Gastroesophageal sphincter (tissue), 3 donors: ENCODE results near the gene SEC14L3.

Experiments
- CTCF ChIP-seq, 4 experiments: fragments of 200-600 bp in 2 of 4; fragments of 450-650 bp in 2 of 4; sonication (generic) in 1 of 4; IDR thresholded peaks; one replicate each; pipeline ENCODE4 v1.5.1; 2017 to 2019; ENCODE audit warnings: antibody characterized with exemption in 4 of 4, mild to moderate bottlenecking in 2 of 4, moderate library complexity in 2 of 4
- EP300 ChIP-seq: sonication (generic); formaldehyde crosslinking; IDR thresholded peaks from one replicate; pipeline ENCODE4 v1.6.1; 2017; ENCODE audit warnings: antibody characterized with exemption, mild to moderate bottlenecking
- POLR2A ChIP-seq, 2 donors: fragments of 450-650 bp; IDR thresholded peaks; one replicate each; pipeline ENCODE4 v1.6.1; 2017; ENCODE audit warnings: antibody characterized with exemption in 2 of 2, mild to moderate bottlenecking in 2 of 2, moderate library complexity in 1 of 2
- POLR2AphosphoS5 ChIP-seq: sonication (generic); formaldehyde crosslinking; IDR thresholded peaks from one replicate; pipeline ENCODE4 v1.6.1; 2017; ENCODE audit warnings: antibody characterized with exemption

- TF ChIP-seq CTCF (IDR thresholded peaks at IDR 0.05), result no peak
- no peak for TF ChIP-seq POLR2A (IDR thresholded peaks at IDR 0.05)
- no peak for TF ChIP-seq POLR2AphosphoS5
- TF ChIP-seq EP300, result no peak
Observed at GRCh38 chr22:30432096-30432495, 39.7 kb downstream of the SEC14L3 start.
